Thyroid gland (tissue), 4 donors: Measurements from ENCODE around the gene TCF12.

Experiments
- CTCF ChIP-seq, 6 experiments: fragments of 200-600 bp in 3 of 6; fragments of 450-650 bp in 3 of 6; sonication (generic) in 3 of 6; IDR thresholded peaks; one replicate each; pipeline ENCODE4 v1.5.1; 2016 to 2019; ENCODE audit warnings: antibody characterized with exemption in 6 of 6, mild to moderate bottlenecking in 2 of 6, inconsistent platforms in 1 of 6, moderate library complexity in 1 of 6
- POLR2A ChIP-seq, 2 donors: fragments of 450-650 bp; IDR thresholded peaks; one replicate each; pipeline ENCODE4 v1.6.1; 2017; ENCODE audit warnings: antibody characterized with exemption in 2 of 2, mild to moderate bottlenecking in 2 of 2, moderate library complexity in 1 of 2

- TF ChIP-seq CTCF (IDR thresholded peaks at IDR 0.05) = no peak
- TF ChIP-seq POLR2A (IDR thresholded peaks at IDR 0.05) = no peak
Measured at GRCh38 chr15:57097246-57097645, 178.8 kb downstream of the TCF12 start.
